OCI-LY3 (cell line): ENCODE results near the gene ZNF618.

ENCODE experiments used
- H2AFZ ChIP-seq: fragments of 200-600, 300-600 bp; shearing (Covaris generic); 2 replicates; pipeline ENCODE4 v1.6.0; 2014; ENCODE audit warnings: antibody characterized with exemption, low read depth, low read length
- H3K27ac ChIP-seq: fragments of 200-600, 300-600 bp; sonication (generic); 2 replicates; pipeline ENCODE4 v1.5.1; 2014; ENCODE audit warnings: mild to moderate bottlenecking, low read length, moderate library complexity, mixed read lengths
- H3K27me3 ChIP-seq: fragments of 200-600, 300-600 bp; sonication (generic); 2 replicates; pipeline ENCODE4 v1.6.1; 2014; ENCODE audit warnings: low read depth, low read length, mixed read lengths
- H3K36me3 ChIP-seq: fragments of 200-600, 300-600 bp; sonication (generic); replicated peaks from 2 replicates; pipeline ENCODE3; 2014; ENCODE audit warnings: low read depth, low read length, mixed read lengths
- H3K4me1 ChIP-seq: fragments of 300-600, 200-600 bp; sonication (generic); 2 replicates; pipeline ENCODE4 v1.6.1; 2014; ENCODE audit warnings: low read length, mixed read lengths
- H3K4me2 ChIP-seq: fragments of 200-600, 300-600 bp; sonication (generic); 2 replicates; pipeline ENCODE4 v1.6.1; 2014; ENCODE audit warnings: low read length, mixed read lengths
- H3K4me3 ChIP-seq: fragments of 300-600, 200-600 bp; sonication (generic); 2 replicates; pipeline ENCODE4 v1.5.1; 2014; ENCODE audit warnings: antibody characterized with exemption, mild to moderate bottlenecking, low read length, moderate library complexity
- H3K79me2 ChIP-seq: fragments of 300-600, 200-600 bp; shearing (Covaris generic); 2 replicates; pipeline ENCODE4 v1.6.1; 2014; ENCODE audit warnings: mild to moderate bottlenecking, low read length, mixed read lengths
- H3K9ac ChIP-seq: fragments of 300-600, 200-600 bp; shearing (Covaris generic); 2 replicates; pipeline ENCODE4 v1.6.0; 2014; ENCODE audit warnings: mild to moderate bottlenecking, low read length, moderate library complexity
- H3K9me3 ChIP-seq: fragments of 200-600, 300-600 bp; shearing (Covaris generic); 2 replicates; pipeline ENCODE4 v1.6.1; 2014; ENCODE audit warnings: low read length, mixed read lengths; ENCODE audit not compliant: insufficient read depth
- H4K20me1 ChIP-seq: fragments of 200-600, 300-600 bp; sonication (generic); 2 replicates; pipeline ENCODE4 v1.6.1; 2016; ENCODE audit warnings: low read length, mixed read lengths; ENCODE audit not compliant: insufficient read depth
- CTCF ChIP-seq: fragments of 200-600, 300-600 bp; sonication (generic); IDR thresholded peaks from 2 replicates; pipeline ENCODE4 v1.5.1; 2014; ENCODE audit warnings: antibody characterized with exemption, low read length, low read depth
- EZH2phosphoT487 ChIP-seq: fragments of 200-600 bp; shearing (Covaris generic); IDR thresholded peaks from 2 replicates; pipeline ENCODE4 v1.6.1; 2018; ENCODE audit warnings: antibody characterized with exemption, mixed run types, low read depth

Gene ZNF618

GRCh38 chr9:114035845-114036801 lies 160.0 kb downstream of the ZNF618 start:
- Histone ChIP-seq H3K4me1 (no peaks in the 10 kb centered on the region), H3K36me3 (no peaks in the 10 kb centered on the region), H3K27me3 (no peaks in the 10 kb centered on the region), H3K4me3 (no peak overlapping the region), H3K9ac (no peak overlapping the region), H3K79me2 (no peaks in the 10 kb centered on the region), H3K27ac (no peak overlapping the region), H3K4me2 (no peak overlapping the region), H2AFZ (no peak overlapping the region), H3K9me3 (no peaks in the 10 kb centered on the region), H4K20me1 (no peaks in the 10 kb centered on the region)
- TF ChIP-seq CTCF (no peak), EZH2phosphoT487 (no peak)

- H3K27me3 ChIP-seq, result no peaks in the 10 kb centered on the region
- no peaks in the 10 kb centered on the region for H3K9me3 ChIP-seq
- H3K9ac ChIP-seq, result no peak overlapping the region
- TF ChIP-seq CTCF (no peak), EZH2phosphoT487 (no peak)
- H3K4me1 ChIP-seq, result no peaks in the 10 kb centered on the region
- no peak overlapping the region for H3K4me3 ChIP-seq
- no peak overlapping the region for H2AFZ ChIP-seq
- H3K27ac ChIP-seq, result no peak overlapping the region
- no peaks in the 10 kb centered on the region for H3K79me2 ChIP-seq
- H3K36me3 ChIP-seq, result no peaks in the 10 kb centered on the region
- no peaks in the 10 kb centered on the region for H4K20me1 ChIP-seq
- H3K4me2 ChIP-seq, result no peak overlapping the region
Measured at GRCh38 chr9:114037249-114037648, 161.1 kb downstream of the ZNF618 start.

- H3K27ac ChIP-seq, result no peak overlapping the region
Measured at GRCh38 chr9:114037961-114038723, 162.0 kb downstream of the ZNF618 start.

More at GRCh38 chr9:114037961-114038723, 162.0 kb downstream of the ZNF618 start:
- TF ChIP-seq CTCF (no peak), EZH2phosphoT487 (no peak)
- Histone ChIP-seq H4K20me1 (no peaks in the 10 kb centered on the region), H3K4me1 (no peaks in the 10 kb centered on the region), H3K4me2 (no peak overlapping the region), H3K9me3 (no peaks in the 10 kb centered on the region), H3K27me3 (no peaks in the 10 kb centered on the region), H3K36me3 (no peaks in the 10 kb centered on the region), H3K9ac (no peak overlapping the region), H3K4me3 (no peak overlapping the region), H3K79me2 (no peaks in the 10 kb centered on the region), H2AFZ (no peak overlapping the region)
